Measurements from ENCODE around the gene KRTAP13-2.

KRTAP13-2 gene, protein sequence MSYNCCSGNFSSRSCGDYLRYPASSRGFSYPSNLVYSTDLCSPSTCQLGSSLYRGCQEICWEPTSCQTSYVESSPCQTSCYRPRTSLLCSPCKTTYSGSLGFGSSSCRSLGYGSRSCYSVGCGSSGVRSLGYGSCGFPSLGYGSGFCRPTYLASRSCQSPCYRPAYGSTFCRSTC

DNA sequence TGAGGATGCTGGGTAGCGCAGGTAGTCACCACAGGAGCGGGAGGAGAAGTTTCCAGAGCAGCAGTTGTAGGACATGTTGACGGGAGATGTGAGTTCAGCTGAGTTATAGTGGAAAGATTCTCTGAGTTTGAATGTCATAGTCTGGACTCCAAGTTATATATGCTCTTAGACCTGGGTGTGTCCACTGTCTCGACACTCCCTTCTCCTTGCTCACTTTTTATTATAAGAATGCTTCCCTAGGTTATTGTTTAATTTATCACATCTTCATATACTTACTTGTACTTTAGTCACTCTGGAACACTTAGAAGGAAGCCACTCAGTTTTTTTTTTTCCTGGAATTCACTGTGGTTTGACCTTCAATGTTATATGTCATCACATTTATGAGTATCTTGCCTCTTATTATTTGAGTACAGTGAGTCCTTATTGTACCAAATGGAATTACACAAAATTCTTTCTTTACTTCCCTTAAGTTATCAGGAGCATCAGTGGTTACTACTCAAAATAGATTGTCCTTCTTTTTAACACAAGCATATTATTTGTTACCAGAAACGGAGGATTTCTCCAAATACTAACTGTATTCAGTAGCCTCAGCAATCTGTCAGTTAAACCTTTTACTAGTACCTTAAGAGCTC is at the start of gene KRTAP13-2:
TSS of gene KRTAP13-2 (minus strand) at position 133 of the 632 bp plus-strand sequence. CDS start at position 75, 58 bp downstream.
- no peak for DNase-seq (ENCODE audit: low read depth in 2 of 2)

DNA sequence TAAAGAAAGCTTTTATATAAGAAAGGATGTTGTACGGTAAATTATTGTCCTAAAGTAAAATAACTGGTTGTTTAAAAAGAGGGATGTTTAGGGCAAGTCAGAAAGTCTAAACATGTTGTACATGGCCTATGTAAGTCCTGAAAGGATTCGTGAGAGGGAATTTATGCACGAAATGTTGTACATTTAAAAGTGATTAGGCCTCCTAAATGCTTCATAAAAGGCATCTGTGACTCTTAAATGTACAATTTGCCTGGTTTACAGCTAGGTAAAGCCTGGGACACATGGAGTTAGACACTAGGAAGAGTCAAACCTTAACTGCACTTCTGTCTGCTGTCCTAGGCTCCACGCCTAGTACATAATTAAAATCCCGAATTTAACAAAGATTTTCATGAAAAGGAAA is 43.9 kb upstream of the KRTAP13-2 start:
- no peak for DNase-seq (ENCODE audit: low read depth in 2 of 2)

DNA sequence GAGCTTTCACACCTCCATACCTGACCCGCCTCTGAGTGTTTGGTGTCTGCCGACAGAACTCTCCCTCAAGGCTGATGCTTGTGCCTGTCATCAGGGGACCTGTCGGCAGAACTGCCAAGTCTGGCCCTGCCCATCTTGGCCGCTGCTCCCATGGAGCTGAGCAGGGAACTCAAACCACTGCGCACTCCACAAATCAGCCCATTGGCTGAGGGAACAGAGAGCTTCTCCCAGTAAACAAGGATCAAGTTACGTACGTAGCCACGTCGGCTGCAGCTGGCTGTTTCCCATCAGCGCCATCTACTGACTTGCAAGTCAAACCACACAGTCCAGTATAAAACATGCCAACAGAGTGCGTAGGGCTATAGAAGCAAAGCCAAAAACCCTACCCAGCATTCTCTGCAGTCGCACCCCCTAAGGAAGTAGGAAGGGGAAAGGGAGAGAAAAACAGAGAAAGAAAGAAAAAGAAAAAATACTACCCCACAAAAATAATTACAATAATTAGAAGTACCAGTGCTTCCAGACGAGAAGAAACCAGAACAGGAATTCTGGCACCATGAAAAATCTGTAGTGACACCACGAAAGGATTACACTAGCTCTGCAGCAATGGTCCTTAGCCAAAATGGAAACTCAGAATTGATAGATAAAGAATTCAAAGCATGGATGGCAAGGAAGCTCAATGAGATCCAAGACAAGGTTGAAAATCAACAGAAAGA is 36.9 kb upstream of the KRTAP13-2 start:
- no peak for DNase-seq (ENCODE audit: low read depth in 2 of 2)

DNA sequence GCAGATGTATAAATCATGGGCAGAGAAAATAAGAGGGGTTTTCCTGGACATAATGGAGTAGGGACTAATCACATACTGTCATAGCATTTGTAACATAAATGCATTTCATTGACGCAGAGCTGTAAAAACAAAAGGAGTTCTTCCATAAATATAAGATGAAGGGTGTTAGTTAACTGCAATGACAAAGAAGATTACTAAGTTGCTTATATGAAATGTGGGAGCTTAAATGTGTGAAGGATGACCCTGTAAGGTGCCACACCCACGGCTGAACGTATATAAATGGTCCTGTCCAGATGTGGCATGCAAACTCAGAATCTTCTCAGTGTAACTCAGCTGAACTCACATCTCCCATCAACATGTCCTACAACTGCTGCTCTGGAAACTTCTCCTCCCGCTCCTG is 23.7 kb upstream of the KRTAP13-2 start, which contains the start of gene KRTAP13-1:
TSS of gene KRTAP13-1 (plus strand) at position 301 of the 400 bp plus-strand sequence. CDS start at position 357, 56 bp downstream.
- DNase-seq (ENCODE audit: low read depth in 2 of 2), result no peak

DNA sequence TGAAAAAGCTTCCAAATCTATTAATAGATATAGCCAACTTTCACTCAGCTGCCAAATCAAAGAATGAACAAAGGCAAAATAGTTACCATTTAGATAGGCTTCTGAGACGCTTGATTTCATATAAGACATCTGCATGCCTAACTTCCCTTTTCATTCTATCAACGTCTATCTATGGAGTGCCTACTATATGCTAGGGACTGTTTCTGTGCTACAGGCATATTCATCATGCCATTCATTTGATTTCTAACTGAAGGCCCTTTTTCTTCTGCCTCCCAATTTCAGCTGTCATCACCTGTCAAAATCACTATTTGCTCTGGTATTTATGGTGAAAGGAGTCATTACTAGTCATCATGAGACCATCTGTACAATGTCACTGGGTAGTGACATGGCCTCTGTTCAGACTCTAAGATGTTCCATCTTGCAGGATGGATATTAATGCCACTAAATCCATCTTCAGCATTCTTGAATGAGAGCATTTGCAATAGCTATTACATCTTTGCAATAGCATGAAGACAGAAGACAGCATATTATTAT is 19.5 kb upstream of the KRTAP13-2 start:
- DNase-seq (ENCODE audit: low read depth in 2 of 2), result no peak

DNA sequence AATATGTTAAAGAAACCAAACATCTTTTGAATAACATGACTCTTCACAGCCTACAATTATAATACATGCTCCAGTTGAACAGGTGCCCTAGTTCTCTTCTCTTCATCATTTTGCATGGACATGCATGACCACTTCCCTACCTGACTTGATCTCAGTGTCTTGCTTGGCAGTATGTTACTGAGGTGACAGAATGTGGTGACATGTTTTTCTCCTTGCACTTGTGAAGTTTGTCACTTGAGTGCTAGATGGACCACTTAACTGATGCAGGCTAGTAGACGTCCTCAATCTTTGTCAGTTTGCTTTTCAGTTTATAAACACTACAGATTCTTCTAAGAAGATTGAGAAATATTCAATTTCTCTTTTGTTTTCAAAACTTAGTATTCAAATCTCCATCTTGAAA is 10.1 kb upstream of the KRTAP13-2 start:
- DNase-seq (ENCODE audit: low read depth in 2 of 2), result no peak

DNA sequence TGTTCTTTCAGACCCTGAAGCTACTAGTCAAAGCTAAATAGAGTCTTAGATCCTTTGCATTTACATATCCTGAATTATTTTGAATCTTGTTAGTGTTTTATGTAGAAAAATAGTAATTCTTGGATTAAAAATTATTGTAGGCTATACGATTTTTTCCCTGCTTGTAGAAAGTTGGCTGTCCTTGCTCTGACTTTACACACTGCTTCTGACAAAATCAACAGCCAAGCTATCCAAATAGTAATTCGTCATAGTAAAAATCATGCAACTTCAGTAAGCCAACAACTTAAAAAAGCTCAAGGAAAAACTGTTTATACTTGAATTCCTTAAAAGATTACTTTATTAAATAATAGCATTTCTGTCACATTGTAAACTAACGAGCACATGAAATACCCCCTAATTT is 16.2 kb downstream of the KRTAP13-2 start:
- no peak for DNase-seq (ENCODE audit: low read depth in 2 of 2)

DNA sequence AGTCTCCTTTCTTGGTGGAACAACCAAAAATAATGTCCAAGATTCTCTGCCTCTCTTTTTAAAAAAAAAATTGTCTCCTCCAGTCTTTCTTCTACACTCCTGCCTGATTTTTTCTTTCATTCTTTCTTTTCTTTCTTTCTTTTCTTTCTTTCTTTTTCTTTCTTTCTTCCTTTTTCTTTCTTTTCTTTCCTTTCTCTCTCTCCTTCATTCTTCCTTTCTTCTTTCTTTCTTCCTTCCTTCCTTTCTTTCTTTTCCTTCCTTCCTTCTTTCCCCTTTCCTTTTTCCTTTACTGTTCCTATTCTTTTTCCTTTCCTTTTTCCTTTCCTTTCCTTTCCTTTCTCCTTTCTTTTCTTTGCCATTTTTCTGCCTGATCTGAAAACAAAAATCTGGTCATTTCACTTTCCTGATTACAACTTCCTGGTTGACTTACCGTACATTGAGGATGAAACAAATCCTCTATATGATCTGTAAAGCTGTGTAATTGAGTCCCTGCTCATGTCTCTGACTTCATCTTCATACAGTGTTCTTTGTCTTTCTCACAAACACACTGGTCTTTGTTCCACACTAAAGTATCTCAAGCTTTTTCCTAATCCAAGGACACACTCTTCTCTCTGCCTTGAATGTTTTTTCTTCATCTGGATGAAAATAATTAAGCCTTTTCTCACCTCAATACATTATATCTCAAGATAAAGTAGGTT is 17.6 kb downstream of the KRTAP13-2 start:
- no peak for DNase-seq (ENCODE audit: low read depth in 2 of 2)

DNA sequence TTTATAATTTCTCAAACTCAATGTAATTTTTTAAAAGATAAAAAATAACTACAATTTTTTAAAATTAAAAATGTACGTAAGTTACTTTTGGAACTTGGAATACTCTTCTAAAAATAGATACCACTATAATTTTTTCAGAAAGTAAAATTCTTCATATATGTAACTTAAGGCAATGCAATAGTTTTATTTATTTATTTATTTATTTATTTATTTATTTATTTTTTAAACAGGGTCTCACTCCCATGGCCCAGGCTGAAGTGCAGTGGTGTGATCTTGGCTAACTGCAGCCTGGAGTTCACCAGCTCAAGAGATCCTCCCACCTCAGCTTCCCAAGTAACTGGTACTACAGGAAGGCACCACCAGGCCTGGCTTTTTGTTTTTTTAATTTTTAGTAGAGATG is 20.5 kb downstream of the KRTAP13-2 start:
- no peak for DNase-seq (ENCODE audit: low read depth in 2 of 2)

DNA sequence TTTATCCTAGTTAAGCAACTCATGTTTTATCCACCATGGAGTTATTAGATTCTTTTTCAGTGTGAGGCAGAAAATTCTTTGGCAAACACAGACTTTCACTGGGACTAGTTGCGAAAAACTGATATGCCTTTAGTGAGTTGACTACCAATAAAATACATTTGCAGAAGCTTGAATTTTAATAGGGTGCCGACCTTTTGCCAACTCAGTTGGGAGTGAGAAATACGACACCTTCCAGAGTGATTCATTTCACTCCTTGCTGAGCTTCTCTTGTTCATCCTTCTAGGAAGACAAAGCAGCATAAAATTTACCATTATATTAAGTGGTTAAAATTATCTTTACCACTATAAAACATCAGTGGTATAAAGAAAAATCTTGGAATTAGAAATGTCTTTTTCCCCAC is 22.5 kb downstream of the KRTAP13-2 start:
- no peak for DNase-seq (ENCODE audit: low read depth in 2 of 2)

DNA sequence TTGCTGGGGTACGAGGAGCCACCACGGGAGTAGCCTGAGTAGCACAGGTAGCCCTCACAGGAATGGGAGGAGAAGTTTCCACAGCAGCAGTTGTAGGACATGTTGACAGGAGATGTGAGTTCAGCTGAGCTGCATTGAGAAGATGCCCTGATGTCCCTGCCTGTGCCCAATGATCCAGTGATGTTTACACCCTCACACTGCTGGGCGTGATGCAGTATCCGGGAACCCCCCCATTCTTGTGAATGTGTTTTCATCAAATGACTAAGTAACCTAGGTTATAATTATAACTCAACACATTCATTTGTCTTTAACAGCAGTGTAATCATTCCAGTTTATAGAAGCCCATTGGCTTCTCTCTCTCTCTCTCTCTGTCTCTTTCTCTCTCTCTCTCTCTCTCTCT is 23.6 kb downstream of the KRTAP13-2 start, which contains the start of gene KRTAP23-1:
TSS of gene KRTAP23-1 (minus strand) at position 101 of the 400 bp plus-strand sequence. CDS start at position 101, 0 bp downstream.
- DNase-seq (ENCODE audit: low read depth in 2 of 2), result no peak

DNA sequence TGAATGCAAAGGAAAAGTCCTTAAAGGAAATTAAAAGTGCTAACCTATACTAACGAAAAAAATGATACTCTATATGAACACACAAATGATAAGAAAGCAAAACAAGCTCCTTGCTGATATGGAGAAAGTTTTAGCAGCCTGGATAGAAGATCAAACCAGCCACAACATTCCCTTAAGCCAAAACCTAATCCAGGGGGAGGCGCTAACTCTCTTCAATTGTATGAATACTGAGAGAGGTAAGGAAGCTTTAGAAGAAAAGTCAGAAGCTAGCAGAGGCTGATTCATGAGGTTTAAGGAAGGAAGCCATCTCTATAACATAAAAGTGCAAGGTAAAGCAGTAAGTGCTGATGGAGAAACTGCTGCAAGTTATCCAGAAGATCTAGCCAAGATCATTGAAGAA is 27.1 kb downstream of the KRTAP13-2 start:
- DNase-seq (ENCODE audit: low read depth in 2 of 2), result no peak

DNA sequence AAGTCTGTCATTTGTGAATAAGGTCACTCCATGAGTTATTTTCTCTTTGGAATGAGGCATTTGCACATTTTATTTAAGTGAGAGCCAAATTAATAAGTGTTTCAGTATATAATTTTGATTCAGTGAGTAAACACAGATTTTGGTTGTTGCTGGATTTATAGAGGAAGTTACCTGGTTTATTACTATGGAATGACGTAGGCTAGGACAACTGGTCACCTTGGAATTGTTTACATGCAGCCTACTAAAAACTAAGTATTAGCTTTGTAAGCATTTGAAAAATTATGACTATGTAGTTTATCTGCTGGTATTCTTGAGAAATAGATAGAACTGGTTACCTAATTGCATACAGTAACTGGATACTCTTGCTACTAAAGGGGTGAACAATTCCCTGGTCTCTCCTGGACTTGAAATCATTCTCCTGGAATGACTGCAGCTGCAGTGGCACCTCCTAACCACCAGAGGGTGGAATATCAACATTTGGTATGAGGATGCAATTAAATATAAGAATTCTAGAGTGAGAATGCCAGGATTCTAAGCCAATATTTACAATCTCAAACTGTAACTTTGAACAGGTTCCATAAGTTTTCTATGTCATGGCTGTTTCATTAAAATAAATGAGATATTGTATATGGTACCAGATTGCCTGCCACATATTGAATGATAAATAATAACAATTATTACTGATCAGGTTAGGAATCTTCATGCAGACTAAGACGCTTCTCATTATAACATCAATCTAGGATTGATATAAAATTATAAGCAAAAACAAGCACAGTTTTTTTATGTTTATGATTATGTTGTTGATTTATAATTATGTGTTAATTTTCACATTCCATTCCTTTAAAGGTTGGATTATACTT is 31.1 kb downstream of the KRTAP13-2 start:
- DNase-seq (ENCODE audit: low read depth in 2 of 2), result peak; percentile 11 to 13

DNA sequence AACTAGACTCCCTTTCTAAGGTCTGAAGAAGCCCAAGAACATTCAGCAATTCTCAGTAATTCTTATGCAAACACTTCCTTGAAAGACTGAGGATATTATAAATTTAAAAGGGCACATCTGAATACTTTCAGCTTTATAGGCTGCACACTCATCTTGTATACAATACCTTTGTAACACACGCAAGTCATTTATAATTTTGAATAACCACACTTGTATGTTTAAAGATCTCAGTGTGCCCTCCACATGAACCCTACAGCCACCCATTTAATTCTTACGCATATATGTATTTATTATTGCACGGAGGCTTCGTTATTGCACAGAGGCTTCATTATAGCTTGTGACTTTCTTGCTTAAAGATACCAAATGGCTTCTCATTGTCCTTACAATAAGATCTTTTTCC is 33.4 kb downstream of the KRTAP13-2 start:
- DNase-seq (ENCODE audit: low read depth in 2 of 2), result no peak

DNA sequence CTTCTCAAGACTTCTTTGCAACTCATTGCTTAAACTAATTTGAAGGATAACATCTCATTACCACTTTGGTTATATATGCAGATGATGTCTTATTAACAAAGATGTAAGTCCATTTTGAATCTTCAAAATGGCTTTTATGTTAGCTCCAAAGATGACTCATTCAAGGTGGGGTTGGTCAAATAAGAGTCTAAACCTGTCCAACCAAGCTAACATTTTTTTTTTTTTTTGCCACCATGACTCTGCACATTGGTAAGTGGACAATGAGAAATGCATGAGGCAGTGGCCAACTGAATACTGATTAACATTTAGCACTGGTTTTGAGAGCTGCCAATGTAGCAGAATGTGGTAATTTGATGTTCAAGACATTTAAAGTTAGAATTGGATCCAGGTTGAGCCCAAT is 34.3 kb downstream of the KRTAP13-2 start:
- no peak for DNase-seq (ENCODE audit: low read depth in 2 of 2)

DNA sequence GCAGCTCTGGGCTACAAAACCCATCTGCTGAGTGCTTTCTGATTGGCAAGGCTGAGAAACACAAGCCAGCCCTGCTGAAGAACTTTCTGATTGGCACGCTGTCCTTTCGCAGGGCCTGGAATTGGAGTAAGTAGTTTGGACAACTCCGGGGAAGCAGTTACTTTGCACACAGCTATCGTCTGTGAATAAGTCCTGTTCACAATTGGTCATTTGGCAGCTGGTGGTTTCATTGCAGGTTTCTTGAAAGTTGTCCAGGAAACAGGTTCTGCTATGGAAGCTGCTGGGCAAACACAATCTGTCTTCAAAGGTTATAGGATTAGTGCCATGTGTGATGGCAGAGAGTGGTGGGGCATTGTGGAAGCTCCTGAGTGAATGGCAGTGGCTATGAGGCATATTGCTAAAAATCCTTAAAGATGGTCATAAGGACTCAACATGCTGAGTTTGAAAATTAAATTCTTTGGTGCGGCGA is 34.8 kb downstream of the KRTAP13-2 start, which contains the start of gene KRTAP27-1:
TSS of gene KRTAP27-1 (minus strand) at position 419 of the 469 bp plus-strand sequence. CDS start at position 393, 26 bp downstream.
- DNase-seq (ENCODE audit: low read depth in 2 of 2), result no peak

DNA sequence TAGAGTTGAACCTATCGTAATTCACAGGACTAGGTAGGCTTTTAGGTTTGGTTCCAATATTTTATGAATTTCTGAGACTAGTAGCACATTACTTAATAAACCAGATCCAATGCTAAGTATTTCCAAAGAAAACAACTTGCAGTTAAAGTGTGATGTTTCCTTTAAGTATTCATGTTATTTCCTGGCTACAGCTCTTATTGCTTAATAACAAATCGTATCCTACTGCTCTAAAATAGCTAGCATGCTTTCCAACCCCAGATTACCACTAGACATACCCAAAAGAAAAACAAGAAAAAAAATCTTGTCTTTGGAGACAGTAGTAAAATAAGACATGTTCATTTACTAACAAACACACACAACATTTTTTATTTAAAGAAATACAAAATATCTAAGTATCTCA is 35.5 kb downstream of the KRTAP13-2 start:
- no peak for DNase-seq (ENCODE audit: low read depth in 2 of 2)

DNA sequence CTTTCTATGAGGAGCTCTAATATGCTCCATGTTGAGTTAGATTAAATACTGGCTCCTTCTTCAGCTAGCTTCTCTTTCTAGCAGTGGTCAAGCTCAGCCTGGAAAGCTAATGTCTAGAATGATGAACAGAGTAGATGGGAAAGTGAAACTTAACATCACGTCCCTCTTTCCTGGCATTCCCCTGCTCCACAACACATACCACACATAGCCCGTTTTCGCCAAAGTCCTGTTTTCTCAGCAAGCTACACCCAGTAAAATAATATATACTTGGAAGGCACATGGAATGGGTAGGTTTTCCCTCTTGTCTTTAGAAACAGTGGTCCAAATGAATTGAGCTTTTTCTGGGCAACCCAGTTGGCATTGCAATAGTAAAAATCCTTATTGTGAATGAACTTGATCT is 38.3 kb downstream of the KRTAP13-2 start:
- DNase-seq (ENCODE audit: low read depth in 2 of 2), result no peak

DNA sequence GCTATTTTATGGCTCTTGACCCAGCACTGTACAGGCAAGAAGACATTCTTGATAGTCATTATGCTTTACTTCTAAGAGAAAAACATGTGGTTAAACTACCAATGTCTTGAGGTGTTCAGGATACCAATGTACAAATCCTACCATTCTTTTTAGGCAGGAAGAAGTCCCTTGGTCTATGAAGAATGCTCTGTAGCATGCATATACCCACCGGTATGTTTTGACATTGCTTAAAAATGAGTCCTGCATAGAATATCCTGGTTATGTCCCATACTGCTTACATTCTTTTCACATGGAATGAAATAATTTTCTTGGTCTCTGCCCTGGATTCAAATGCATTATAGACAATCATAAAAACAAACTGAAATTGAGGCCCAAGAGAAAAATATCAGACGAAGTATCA is 39.4 kb downstream of the KRTAP13-2 start:
- DNase-seq (ENCODE audit: low read depth in 2 of 2), result no peak

DNA sequence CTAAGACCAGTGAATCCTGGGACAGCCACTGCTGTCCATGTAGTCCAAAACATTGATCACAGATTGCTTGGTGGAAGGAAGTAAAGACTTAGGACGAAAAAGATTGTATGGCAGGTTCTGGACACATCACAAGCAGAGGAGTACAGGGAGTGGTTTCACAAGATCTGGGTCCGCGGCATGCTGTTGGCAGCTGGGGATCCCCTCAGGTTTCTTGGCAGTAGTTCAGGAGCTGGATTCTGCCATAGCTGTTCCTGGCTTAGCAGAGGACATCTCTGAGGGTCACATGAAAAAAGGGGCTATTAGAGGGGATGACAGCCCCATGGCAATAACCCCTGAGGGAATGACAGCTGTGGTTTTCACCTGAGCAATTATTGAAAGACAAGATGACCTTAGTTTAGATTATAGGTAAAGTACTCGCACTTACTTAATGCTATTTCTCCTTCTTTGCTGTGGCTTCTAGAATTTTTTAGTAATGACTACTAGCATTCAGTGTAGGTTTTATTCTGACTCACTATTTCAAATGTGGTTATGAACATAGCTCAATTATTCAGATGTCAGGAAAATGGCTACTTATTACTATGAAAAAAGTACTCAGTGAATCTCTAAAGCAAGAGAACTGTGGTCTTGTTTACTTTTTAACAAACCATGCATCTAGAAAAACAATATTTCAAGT is 42.7 kb downstream of the KRTAP13-2 start:
- no peak for DNase-seq (ENCODE audit: low read depth in 2 of 2)
